Measurements from ENCODE around the gene CARS1.

The CARS1 gene

DNA sequence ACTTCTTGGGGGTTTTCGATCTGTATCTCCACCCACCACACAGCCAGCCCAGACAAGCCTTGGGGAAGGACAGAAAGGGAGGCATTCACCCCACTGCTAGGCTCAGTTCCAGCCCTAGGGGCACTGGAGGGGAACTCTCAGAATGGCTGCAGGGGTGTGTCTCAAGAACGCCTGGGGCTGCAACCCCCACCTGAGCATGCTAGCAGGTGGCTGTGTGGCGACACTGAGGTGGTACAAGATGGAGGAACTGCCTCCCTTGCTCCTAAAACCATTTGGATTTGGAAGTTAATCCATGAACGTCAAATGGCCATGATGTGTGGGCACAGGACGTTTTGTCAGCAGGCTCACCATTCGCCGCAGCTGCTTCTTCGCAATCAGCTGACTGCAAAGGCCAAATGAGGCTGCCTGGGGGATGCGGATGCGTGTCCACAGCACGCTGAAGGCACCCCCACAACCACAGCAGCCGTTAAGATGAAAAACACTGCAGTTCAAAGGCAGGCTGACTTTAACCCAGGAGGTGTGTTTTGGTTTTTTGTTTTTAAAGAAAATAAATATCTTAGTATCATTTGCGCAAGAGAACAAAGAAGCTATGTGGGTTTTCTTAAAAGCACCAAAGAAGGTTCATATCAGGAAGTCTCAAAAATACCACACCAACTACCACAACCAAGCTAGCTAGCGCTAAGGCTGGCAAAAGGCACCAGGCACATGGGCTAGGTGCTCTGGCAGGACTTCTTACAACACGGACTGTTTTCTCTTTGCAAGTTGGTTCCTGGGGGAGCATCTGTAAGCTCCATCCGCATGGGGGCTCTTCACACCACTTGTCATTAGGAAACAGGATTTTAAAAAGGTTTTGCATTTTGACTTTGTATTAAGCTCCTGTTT, 42.9 kb downstream of the CARS1 start:
- TF ChIP-seq, protein P1, sequence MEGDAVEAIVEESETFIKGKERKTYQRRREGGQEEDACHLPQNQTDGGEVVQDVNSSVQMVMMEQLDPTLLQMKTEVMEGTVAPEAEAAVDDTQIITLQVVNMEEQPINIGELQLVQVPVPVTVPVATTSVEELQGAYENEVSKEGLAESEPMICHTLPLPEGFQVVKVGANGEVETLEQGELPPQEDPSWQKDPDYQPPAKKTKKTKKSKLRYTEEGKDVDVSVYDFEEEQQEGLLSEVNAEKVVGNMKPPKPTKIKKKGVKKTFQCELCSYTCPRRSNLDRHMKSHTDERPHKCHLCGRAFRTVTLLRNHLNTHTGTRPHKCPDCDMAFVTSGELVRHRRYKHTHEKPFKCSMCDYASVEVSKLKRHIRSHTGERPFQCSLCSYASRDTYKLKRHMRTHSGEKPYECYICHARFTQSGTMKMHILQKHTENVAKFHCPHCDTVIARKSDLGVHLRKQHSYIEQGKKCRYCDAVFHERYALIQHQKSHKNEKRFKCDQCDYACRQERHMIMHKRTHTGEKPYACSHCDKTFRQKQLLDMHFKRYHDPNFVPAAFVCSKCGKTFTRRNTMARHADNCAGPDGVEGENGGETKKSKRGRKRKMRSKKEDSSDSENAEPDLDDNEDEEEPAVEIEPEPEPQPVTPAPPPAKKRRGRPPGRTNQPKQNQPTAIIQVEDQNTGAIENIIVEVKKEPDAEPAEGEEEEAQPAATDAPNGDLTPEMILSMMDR (conservative IDR thresholded peaks at IDR 0.05; ENCODE audit: low read length) = no peak
- TF ChIP-seq EZH2phosphoT487 (IDR thresholded peaks at IDR 0.05; ENCODE audit: borderline replicate concordance) = no peak
- Histone ChIP-seq H3K4me3 (ENCODE audit: low read length, poor library complexity, severe bottlenecking) (no peak overlapping the region), H3K4me2 (ENCODE audit: low read depth, low read length, poor library complexity, severe bottlenecking) (peak overlapping the region; percentile 19), H2AFZ (ENCODE audit: low read length) (no peak overlapping the region), H3K27me3 (ENCODE audit: insufficient read depth, low read length, poor library complexity, severe bottlenecking) (no peaks in the 10 kb centered on the region), H3K9me2 (replicated peaks; ENCODE audit: low read depth, low read length) (no peaks in the 10 kb centered on the region), H3K9ac (ENCODE audit: low read depth, low read length, poor library complexity, severe bottlenecking) (no peak overlapping the region), H3K79me2 (ENCODE audit: insufficient read depth, low read length) (no peaks in the 10 kb centered on the region), H3K4me1 (ENCODE audit: insufficient read depth, low read length, poor library complexity, severe bottlenecking) (peaks cover 3% of the 10 kb centered on the region), H3F3A (ENCODE audit: low read depth) (no peaks in the 10 kb centered on the region), H3K9me3 (ENCODE audit: insufficient read depth, low read depth, low read length) (no peaks in the 10 kb centered on the region), H4K20me1 (ENCODE audit: insufficient read depth, low read length, poor library complexity, severe bottlenecking) (no peaks in the 10 kb centered on the region), H3K36me3 (ENCODE audit: insufficient read depth, low read length) (peaks cover 49% of the 10 kb centered on the region; the same call in 1 of the 2 replicates)

DNA sequence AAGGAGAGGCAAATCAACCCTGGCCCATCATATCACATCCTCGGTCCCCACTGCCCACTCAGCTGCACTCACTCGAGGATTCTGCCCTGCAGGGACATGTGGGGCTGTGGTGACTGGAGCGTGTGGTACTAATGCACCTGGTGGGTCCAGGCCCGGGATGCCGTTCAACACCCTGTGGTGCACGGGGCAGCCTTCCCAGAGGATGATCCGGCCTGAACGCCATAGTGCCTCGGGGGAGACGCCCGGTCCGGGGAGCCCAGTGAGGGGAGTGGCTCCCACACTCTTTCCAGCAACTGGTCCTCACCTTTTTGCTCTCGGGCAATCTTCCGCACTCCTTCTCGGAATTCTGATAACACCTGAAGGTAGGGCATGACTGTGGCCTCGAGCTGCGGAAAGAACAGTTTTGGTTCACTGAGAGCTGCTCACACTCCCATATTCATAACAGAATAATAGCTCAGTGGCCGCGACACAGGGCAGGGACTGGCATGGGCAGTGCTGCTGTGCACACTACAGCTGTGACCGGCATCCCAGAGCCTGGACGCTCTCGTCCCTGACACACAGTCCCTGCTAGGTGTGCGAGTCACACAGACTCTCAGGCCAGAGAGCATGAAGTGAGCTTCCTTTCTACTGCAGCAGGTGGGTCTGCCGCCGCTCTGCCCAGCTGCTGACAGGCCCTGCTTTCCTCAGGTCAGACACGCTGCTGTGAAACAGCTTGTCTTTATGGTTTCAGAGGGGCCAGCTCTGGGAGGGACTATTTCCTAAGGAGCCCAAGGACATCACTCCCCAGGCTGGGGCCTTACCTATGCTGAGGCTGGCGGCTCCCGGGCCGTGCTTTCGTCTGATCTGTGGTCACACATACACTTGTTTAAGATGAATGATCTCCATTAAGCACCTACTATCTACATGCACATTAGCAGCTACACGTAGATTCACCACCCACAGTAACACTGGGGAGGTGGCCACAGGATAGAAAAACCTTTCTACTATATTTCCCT, 45.0 kb downstream of the CARS1 start:
- H3K9me3 ChIP-seq (ENCODE audit: insufficient read depth, low read depth, low read length) = no peaks in the 10 kb centered on the region
- no peaks in the 10 kb centered on the region for H3K9me2 ChIP-seq (replicated peaks; ENCODE audit: low read depth, low read length)
- H3F3A ChIP-seq (ENCODE audit: low read depth) = no peaks in the 10 kb centered on the region
- H3K27me3 ChIP-seq (ENCODE audit: insufficient read depth, low read length, poor library complexity, severe bottlenecking) = no peaks in the 10 kb centered on the region
- H4K20me1 ChIP-seq (ENCODE audit: insufficient read depth, low read length, poor library complexity, severe bottlenecking) = no peaks in the 10 kb centered on the region
- H3K36me3 ChIP-seq (ENCODE audit: insufficient read depth, low read length) = peaks cover 30% of the 10 kb centered on the region; the same call in 1 of the 2 replicates
- H3K4me3 ChIP-seq (ENCODE audit: low read length, poor library complexity, severe bottlenecking) = no peak overlapping the region
- no peak for TF ChIP-seq EZH2phosphoT487 (IDR thresholded peaks at IDR 0.05; ENCODE audit: borderline replicate concordance)
- TF ChIP-seq, protein P1 (conservative IDR thresholded peaks at IDR 0.05; ENCODE audit: low read length) = no peak
- H3K4me2 ChIP-seq (ENCODE audit: low read depth, low read length, poor library complexity, severe bottlenecking) = no peak overlapping the region
- no peak overlapping the region for H3K9ac ChIP-seq (ENCODE audit: low read depth, low read length, poor library complexity, severe bottlenecking)
- H3K79me2 ChIP-seq (ENCODE audit: insufficient read depth, low read length) = no peaks in the 10 kb centered on the region
- no peak overlapping the region for H2AFZ ChIP-seq (ENCODE audit: low read length)
- H3K4me1 ChIP-seq (ENCODE audit: insufficient read depth, low read length, poor library complexity, severe bottlenecking) = peaks cover 3% of the 10 kb centered on the region

- no peak overlapping the region for H3K4me3 ChIP-seq (ENCODE audit: low read length, poor library complexity, severe bottlenecking)
Measured at GRCh38 chr11:3010521-3011275, 46.5 kb downstream of the CARS1 start.

More at GRCh38 chr11:3010521-3011275, 46.5 kb downstream of the CARS1 start:
- Histone ChIP-seq H3K9me3 (ENCODE audit: insufficient read depth, low read depth, low read length) (no peaks in the 10 kb centered on the region), H3K4me2 (ENCODE audit: low read depth, low read length, poor library complexity, severe bottlenecking) (no peak overlapping the region), H2AFZ (ENCODE audit: low read length) (no peak overlapping the region), H3F3A (ENCODE audit: low read depth) (no peaks in the 10 kb centered on the region), H3K4me1 (ENCODE audit: insufficient read depth, low read length, poor library complexity, severe bottlenecking) (peaks cover 3% of the 10 kb centered on the region), H3K36me3 (ENCODE audit: insufficient read depth, low read length) (peaks cover 18% of the 10 kb centered on the region; the same call in 1 of the 2 replicates), H3K79me2 (ENCODE audit: insufficient read depth, low read length) (no peaks in the 10 kb centered on the region), H3K27me3 (ENCODE audit: insufficient read depth, low read length, poor library complexity, severe bottlenecking) (no peaks in the 10 kb centered on the region), H3K9ac (ENCODE audit: low read depth, low read length, poor library complexity, severe bottlenecking) (no peak overlapping the region), H3K9me2 (replicated peaks; ENCODE audit: low read depth, low read length) (no peaks in the 10 kb centered on the region), H4K20me1 (ENCODE audit: insufficient read depth, low read length, poor library complexity, severe bottlenecking) (no peaks in the 10 kb centered on the region)
- TF ChIP-seq EZH2phosphoT487 (IDR thresholded peaks at IDR 0.05; ENCODE audit: borderline replicate concordance) = no peak
- TF ChIP-seq, protein P1 (conservative IDR thresholded peaks at IDR 0.05; ENCODE audit: low read length) = no peak
